Spleen (tissue), 11 donors: Measurements from ENCODE around the gene CNTNAP5. TPM values are rescaled to one million over a fixed set of nuclear protein-coding genes. Genes with fewer than 3 reads are reported as not detected.

Experiments used
- DNase-seq: peaks from one replicate; pipeline ENCODE4 v3.0.0-alpha.2; 2020
- H3K27ac ChIP-seq, 8 donors: fragments of 200-600 bp; sonication (generic) in 7 of 8; 1 replicate in 4 of 8; 2 replicates in 4 of 8; pipeline versions ENCODE4 v1.5.0 to v1.8.0; 2016 to 2021; ENCODE audit warnings: inconsistent platforms in 4 of 8, mild to moderate bottlenecking in 4 of 8, moderate library complexity in 1 of 8
- H3K27me3 ChIP-seq, 7 donors: fragments of 200-600 bp; sonication (generic) in 6 of 7; replicated peaks in 1 of 7; 1 replicate in 4 of 7; 2 replicates in 3 of 7; pipeline versions ENCODE4 v1.5.0 to v1.8.0; 2016 to 2021; ENCODE audit warnings: inconsistent platforms in 3 of 7, mild to moderate bottlenecking in 1 of 7
- H3K36me3 ChIP-seq, 6 donors: fragments of 200-600 bp; sonication (generic) in 5 of 6; 1 replicate in 4 of 6; 2 replicates in 2 of 6; pipeline versions ENCODE4 v1.5.0 to v1.8.0; 2016 to 2021; ENCODE audit warnings: inconsistent platforms in 2 of 6
- H3K4me1 ChIP-seq, 6 donors: fragments of 200-600 bp; sonication (generic) in 5 of 6; 1 replicate in 3 of 6; 2 replicates in 3 of 6; pipeline versions ENCODE4 v1.5.0 to v1.8.0; 2016 to 2021; ENCODE audit warnings: inconsistent platforms in 3 of 6
- H3K4me3 ChIP-seq, 8 donors: fragments of 200-600 bp; sonication (generic) in 7 of 8; 1 replicate in 4 of 8; 2 replicates in 4 of 8; pipeline versions ENCODE4 v1.5.0 to v1.8.0; 2016 to 2021; ENCODE audit warnings: inconsistent platforms in 4 of 8, mild to moderate bottlenecking in 4 of 8, moderate library complexity in 2 of 8
- H3K9me3 ChIP-seq, 8 donors: fragments of 200-600 bp; sonication (generic) in 7 of 8; 1 replicate in 4 of 8; 2 replicates in 4 of 8; pipeline versions ENCODE4 v1.5.0 to v1.8.0; 2016 to 2021; ENCODE audit warnings: inconsistent platforms in 4 of 8
- CTCF ChIP-seq, 11 experiments: fragments of 200-600 bp in 7 of 11; fragments of 450-650 bp in 4 of 11; sonication (generic) in 4 of 11; IDR thresholded peaks in 8 of 11; conservative IDR thresholded peaks in 3 of 11; 1 replicate in 7 of 11; 2 replicates in 4 of 11; pipeline versions ENCODE4 v1.4.0 to v1.8.0; 2016 to 2021; ENCODE audit warnings: antibody characterized with exemption in 11 of 11, inconsistent platforms in 4 of 11, mild to moderate bottlenecking in 1 of 11
- POLR2A ChIP-seq, 3 donors: fragments of 450-650 bp; IDR thresholded peaks; one replicate each; pipeline ENCODE4 v1.5.1; 2017; ENCODE audit warnings: antibody characterized with exemption in 3 of 3, mild to moderate bottlenecking in 1 of 3
- POLR2AphosphoS5 ChIP-seq, 3 donors: sonication (generic); formaldehyde crosslinking; IDR thresholded peaks; one replicate each; pipeline ENCODE4 v1.5.1; 2017; ENCODE audit warnings: antibody characterized with exemption in 3 of 3
- WGBS, 5 donors: extraction: QIAGEN DNeasy Blood & Tissue Kit in 3 of 5; methylation state at CpG; one replicate each; pipeline versions ENCODE4 v1.1.5 to v1.1.7; 2013 to 2018; 5-methylcytosine and 5-hydroxymethylcytosine counted together
- intact Hi-C: fragments of 100-400 bp; cut with DNase I; formaldehyde crosslinking; loops from one replicate; pipeline ENCODE4 v1.15.0; 2023; ENCODE audit warnings: low total_unique reads
- polyA plus RNA-seq, 3 donors: library from polyadenylated mRNA; stranded (reverse); fragments of 200-250 nt; gene quantifications; one replicate each; pipeline ENCODE4 v1.2.1, GENCODE V29; 2013
- total RNA-seq, 7 donors: library from RNA; depleted of rRNA in 3 of 7; stranded (reverse); fragments of >200 nt in 3 of 7; fragmentation: NEBNext Ultra II Directional in 4 of 7; extraction: Animal tissue kit (Norgen Biotek cat#: 25700) in 4 of 7; gene quantifications; one replicate each; pipeline versions ENCODE4 v1.1.0 to v1.2.1, GENCODE V29; 2016 to 2021
- donor health status: healthy with polysubstance abuse.
- donor health status: DM: no; HTN: no; CAD: no; lungs with moderate emphysema.
- donor health status: DM: no; HTN: no; CAD: no.
- donor health status: Bipolar disorder and iron deficiency.
- donor health status: healthy.
- donor health status: DM: no; HTN: no; CAD: no.
- donor health status: DM: yes; HTN: yes; CAD: no.

CNTNAP5 gene
- total and polyA plus RNA-seq, 10 donors = 0.18 TPM; not detected in 9

GRCh38 chr2:124121760-124122275 lies 96.7 kb downstream of the CNTNAP5 start:
- Histone ChIP-seq H3K9me3 (peaks cover 0 to 17% (median 2%) of the 10 kb centered on the region in 8 donors), H3K36me3 (no peaks in the 10 kb centered on the region), H3K27ac (no peak overlapping the region), H3K4me3 (no peak overlapping the region), H3K4me1 (no peaks in the 10 kb centered on the region), H3K27me3 (no peaks in the 10 kb centered on the region)
- WGBS, 5 donors = 89 to 94% (median 93%) methylated on average over 3 of the region's 3 CpGs
- TF ChIP-seq CTCF (IDR thresholded peaks at IDR 0.05 in 8 of 11, conservative IDR thresholded peaks at IDR 0.05 in 3 of 11) (no peak), POLR2A (IDR thresholded peaks at IDR 0.05) (no peak), POLR2AphosphoS5 (IDR thresholded peaks at IDR 0.05) (no peak)
- DNase-seq = no peak
- intact Hi-C loops = no loop called here

GRCh38 chr2:124122340-124122739 lies 97.3 kb downstream of the CNTNAP5 start:
- Histone ChIP-seq H3K4me1 (no peaks in the 10 kb centered on the region), H3K27ac (no peak overlapping the region), H3K36me3 (no peaks in the 10 kb centered on the region), H3K4me3 (no peak overlapping the region), H3K27me3 (no peaks in the 10 kb centered on the region), H3K9me3 (peaks cover 0 to 17% (median 5%) of the 10 kb centered on the region in 8 donors)
- WGBS, 5 donors = 76 to 94% (median 80%) methylated on average over 1 of the region's 1 CpG
- intact Hi-C loops = no loop called here
- DNase-seq = no peak
- TF ChIP-seq CTCF (IDR thresholded peaks at IDR 0.05 in 8 of 11, conservative IDR thresholded peaks at IDR 0.05 in 3 of 11) (no peak), POLR2AphosphoS5 (IDR thresholded peaks at IDR 0.05) (no peak), POLR2A (IDR thresholded peaks at IDR 0.05) (no peak)

- TF ChIP-seq CTCF (IDR thresholded peaks at IDR 0.05 in 8 of 11, conservative IDR thresholded peaks at IDR 0.05 in 3 of 11) = no peak
- TF ChIP-seq POLR2A (IDR thresholded peaks at IDR 0.05) = no peak
- no peak for TF ChIP-seq POLR2AphosphoS5 (IDR thresholded peaks at IDR 0.05)
- Histone ChIP-seq H3K9me3 (peaks cover 0 to 17% (median 2%) of the 10 kb centered on the region in 8 donors), H3K36me3 (no peaks in the 10 kb centered on the region), H3K27ac (no peak overlapping the region), H3K4me1 (no peaks in the 10 kb centered on the region), H3K27me3 (no peaks in the 10 kb centered on the region), H3K4me3 (no peak overlapping the region)
- no peak for DNase-seq
- WGBS, 5 donors = 81 to 91% (median 85%) methylated on average over 5 of the region's 5 CpGs
- intact Hi-C loops = no loop called here
Observed at GRCh38 chr2:124131276-124131675, 106.2 kb downstream of the CNTNAP5 start.

GRCh38 chr2:124136110-124136509 lies 111.0 kb downstream of the CNTNAP5 start:
- TF ChIP-seq POLR2A (IDR thresholded peaks at IDR 0.05) (no peak), CTCF (IDR thresholded peaks at IDR 0.05 in 8 of 11, conservative IDR thresholded peaks at IDR 0.05 in 3 of 11) (no peak), POLR2AphosphoS5 (IDR thresholded peaks at IDR 0.05) (no peak)
- no peak for DNase-seq
- Histone ChIP-seq H3K27ac (no peak overlapping the region), H3K36me3 (no peaks in the 10 kb centered on the region), H3K9me3 (peaks cover 0 to 6% (median 0%) of the 10 kb centered on the region in 8 donors), H3K4me1 (no peaks in the 10 kb centered on the region), H3K4me3 (no peak overlapping the region), H3K27me3 (no peaks in the 10 kb centered on the region)
- intact Hi-C loops = no loop called here
- 85 to 98% (median 90%) methylated on average over 1 of the region's 1 CpG for WGBS, 5 donors
